Uterus (tissue), 2 donors: Measurements from ENCODE around the gene PTGIS.

Experiments used
- POLR2A ChIP-seq, 2 donors: fragments of 450-650 bp; IDR thresholded peaks; one replicate each; pipeline ENCODE4 v1.6.1; 2016; ENCODE audit warnings: antibody characterized with exemption in 2 of 2, mild to moderate bottlenecking in 1 of 2, moderate library complexity in 1 of 2
- TF ChIP-seq, protein P1 (sequence below), 4 experiments: fragments of 200-600 bp in 2 of 4; fragments of 450-650 bp in 2 of 4; sonication (generic) in 2 of 4; IDR thresholded peaks; one replicate each; pipeline ENCODE4 v1.5.1; 2016 to 2019; ENCODE audit warnings: antibody characterized with exemption in 4 of 4, mild to moderate bottlenecking in 2 of 4, moderate library complexity in 1 of 4

DNA sequence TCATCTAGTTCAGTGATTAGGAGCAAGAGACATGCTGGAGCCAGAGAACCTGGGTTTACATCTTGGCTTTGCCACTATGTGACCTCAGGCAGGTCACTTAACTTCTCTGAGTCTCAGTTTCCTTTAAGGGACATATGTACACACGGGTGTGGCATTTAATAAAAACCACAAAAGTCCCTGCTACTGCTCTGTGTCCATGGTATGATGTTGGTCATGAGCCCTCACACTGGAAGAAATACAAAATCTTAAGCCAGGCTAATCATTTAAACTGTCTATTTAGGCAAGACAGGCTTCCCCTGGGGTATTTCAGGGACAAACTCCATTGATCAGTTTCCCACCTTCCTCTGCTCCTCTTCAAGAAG, 12.9 kb upstream of the PTGIS start:
- TF ChIP-seq, protein P1, sequence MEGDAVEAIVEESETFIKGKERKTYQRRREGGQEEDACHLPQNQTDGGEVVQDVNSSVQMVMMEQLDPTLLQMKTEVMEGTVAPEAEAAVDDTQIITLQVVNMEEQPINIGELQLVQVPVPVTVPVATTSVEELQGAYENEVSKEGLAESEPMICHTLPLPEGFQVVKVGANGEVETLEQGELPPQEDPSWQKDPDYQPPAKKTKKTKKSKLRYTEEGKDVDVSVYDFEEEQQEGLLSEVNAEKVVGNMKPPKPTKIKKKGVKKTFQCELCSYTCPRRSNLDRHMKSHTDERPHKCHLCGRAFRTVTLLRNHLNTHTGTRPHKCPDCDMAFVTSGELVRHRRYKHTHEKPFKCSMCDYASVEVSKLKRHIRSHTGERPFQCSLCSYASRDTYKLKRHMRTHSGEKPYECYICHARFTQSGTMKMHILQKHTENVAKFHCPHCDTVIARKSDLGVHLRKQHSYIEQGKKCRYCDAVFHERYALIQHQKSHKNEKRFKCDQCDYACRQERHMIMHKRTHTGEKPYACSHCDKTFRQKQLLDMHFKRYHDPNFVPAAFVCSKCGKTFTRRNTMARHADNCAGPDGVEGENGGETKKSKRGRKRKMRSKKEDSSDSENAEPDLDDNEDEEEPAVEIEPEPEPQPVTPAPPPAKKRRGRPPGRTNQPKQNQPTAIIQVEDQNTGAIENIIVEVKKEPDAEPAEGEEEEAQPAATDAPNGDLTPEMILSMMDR (IDR thresholded peaks at IDR 0.05): no peak
- TF ChIP-seq POLR2A (IDR thresholded peaks at IDR 0.05): no peak
